Measurements from ENCODE around the gene RIOK2.
A peak's percentile ranks its signal among the peaks of the same experiment; 100 is the strongest.

RIOK2 gene

GRCh38 chr5:97150401-97150800 is 32.6 kb downstream of the RIOK2 start:
- Mint-ChIP-seq H3K9me3 (peaks cover 22% of the 10 kb centered on the region), H3K4me1 (peaks cover 12% of the 10 kb centered on the region), H3K27me3 (ENCODE audit: low read depth, poor library complexity) (peaks cover 4% of the 10 kb centered on the region), H3K36me3 (ENCODE audit: low read depth) (no peaks in the 10 kb centered on the region), H3K4me3 (no peak overlapping the region), H3K27ac (no peak overlapping the region)
- TF ChIP-seq, protein P1, sequence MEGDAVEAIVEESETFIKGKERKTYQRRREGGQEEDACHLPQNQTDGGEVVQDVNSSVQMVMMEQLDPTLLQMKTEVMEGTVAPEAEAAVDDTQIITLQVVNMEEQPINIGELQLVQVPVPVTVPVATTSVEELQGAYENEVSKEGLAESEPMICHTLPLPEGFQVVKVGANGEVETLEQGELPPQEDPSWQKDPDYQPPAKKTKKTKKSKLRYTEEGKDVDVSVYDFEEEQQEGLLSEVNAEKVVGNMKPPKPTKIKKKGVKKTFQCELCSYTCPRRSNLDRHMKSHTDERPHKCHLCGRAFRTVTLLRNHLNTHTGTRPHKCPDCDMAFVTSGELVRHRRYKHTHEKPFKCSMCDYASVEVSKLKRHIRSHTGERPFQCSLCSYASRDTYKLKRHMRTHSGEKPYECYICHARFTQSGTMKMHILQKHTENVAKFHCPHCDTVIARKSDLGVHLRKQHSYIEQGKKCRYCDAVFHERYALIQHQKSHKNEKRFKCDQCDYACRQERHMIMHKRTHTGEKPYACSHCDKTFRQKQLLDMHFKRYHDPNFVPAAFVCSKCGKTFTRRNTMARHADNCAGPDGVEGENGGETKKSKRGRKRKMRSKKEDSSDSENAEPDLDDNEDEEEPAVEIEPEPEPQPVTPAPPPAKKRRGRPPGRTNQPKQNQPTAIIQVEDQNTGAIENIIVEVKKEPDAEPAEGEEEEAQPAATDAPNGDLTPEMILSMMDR (IDR thresholded peaks at IDR 0.05): no peak
- no peak for DNase-seq

- no peak overlapping the region for H3K4me3 Mint-ChIP-seq
- H3K27me3 Mint-ChIP-seq (ENCODE audit: low read depth, poor library complexity): peaks cover 4% of the 10 kb centered on the region
- peaks cover 15% of the 10 kb centered on the region for H3K9me3 Mint-ChIP-seq
- no peak for DNase-seq
- no peaks in the 10 kb centered on the region for H3K36me3 Mint-ChIP-seq (ENCODE audit: low read depth)
- H3K27ac Mint-ChIP-seq: no peak overlapping the region
- TF ChIP-seq, protein P1 (IDR thresholded peaks at IDR 0.05): no peak
- peaks cover 12% of the 10 kb centered on the region for H3K4me1 Mint-ChIP-seq
Measured at GRCh38 chr5:97149709-97150108, 33.3 kb downstream of the RIOK2 start.

DNA sequence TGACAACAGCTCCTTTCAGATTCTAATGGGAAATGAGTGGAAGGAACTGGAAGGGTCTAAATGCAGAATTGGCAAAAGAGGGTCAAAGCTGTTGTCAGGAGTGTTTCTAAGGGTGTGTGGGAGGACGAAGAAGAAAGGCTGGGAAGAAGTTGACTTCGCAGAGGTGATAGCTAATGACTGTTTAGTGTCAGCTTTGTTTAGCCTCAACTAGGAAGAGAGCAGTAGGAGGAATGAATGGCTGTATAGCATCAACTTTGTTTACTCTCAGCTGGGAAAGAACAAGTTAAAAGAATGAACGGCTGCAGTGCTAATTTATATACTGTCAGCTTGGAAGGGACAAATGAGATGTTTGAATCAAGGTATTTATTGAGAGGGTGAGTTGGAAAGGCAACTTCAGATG is 34.8 kb downstream of the RIOK2 start:
- H3K4me3 Mint-ChIP-seq: no peak overlapping the region
- H3K27ac Mint-ChIP-seq: no peak overlapping the region
- no peaks in the 10 kb centered on the region for H3K36me3 Mint-ChIP-seq (ENCODE audit: low read depth)
- peaks cover 12% of the 10 kb centered on the region for H3K4me1 Mint-ChIP-seq
- TF ChIP-seq, protein P1 (IDR thresholded peaks at IDR 0.05): no peak
- peaks cover 4% of the 10 kb centered on the region for H3K27me3 Mint-ChIP-seq (ENCODE audit: low read depth, poor library complexity)
- peaks cover 3% of the 10 kb centered on the region for H3K9me3 Mint-ChIP-seq
- DNase-seq: no peak

- H3K36me3 Mint-ChIP-seq (ENCODE audit: low read depth): no peaks in the 10 kb centered on the region
Measured at GRCh38 chr5:97143704-97144103, 39.3 kb downstream of the RIOK2 start.

DNA sequence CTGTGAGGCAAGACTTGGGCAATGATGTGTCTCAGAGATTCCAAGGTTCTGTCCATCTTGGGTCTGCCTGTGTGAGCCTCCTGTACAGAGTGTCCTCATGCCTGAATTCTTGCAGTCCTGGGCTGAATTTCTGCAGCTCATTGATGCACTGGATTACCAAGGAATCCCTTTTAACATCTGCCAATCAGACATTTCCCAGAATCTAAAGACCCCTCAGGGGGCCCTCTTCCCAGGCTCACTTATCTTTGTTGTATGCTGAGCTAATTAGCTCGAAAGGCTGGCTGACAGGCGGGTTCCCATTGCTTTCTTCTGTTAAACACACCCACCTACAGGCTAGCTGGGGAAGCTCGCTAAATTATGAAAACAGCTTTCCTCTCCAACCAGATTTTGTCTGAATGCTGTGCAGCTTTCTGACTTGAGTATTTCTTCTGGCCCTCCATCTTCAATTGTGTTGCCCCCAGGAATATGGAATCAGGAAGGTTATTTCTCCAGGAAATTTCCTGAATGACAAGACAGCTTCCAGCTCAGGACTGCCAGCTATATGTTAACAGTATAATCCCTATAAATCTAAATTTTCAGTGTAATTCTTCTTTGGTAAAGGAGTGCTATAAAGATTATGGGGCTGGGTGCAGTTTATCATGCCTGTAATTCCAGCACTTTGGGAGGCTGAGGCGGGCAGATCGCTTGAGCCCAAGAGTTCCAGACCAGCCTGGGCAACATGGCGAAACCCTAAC is 40.4 kb downstream of the RIOK2 start, which contains the start of gene LIX1:
LIX1 (minus strand) TSS at position 91 of the 734 bp plus-strand sequence; CDS start at position 56, 35 bp downstream.
- no peaks in the 10 kb centered on the region for H3K9me3 Mint-ChIP-seq
- H3K4me1 Mint-ChIP-seq: peaks cover 46% of the 10 kb centered on the region
- H3K27ac Mint-ChIP-seq: no peak within 1 kb of the TSS
- peak; percentile 47 for DNase-seq
- no peaks in the 10 kb centered on the region for H3K36me3 Mint-ChIP-seq (ENCODE audit: low read depth)
- no peaks in the 10 kb centered on the region for H3K27me3 Mint-ChIP-seq (ENCODE audit: low read depth, poor library complexity)
- H3K4me3 Mint-ChIP-seq: peak within 1 kb of the TSS; percentile 71
- TF ChIP-seq, protein P1 (IDR thresholded peaks at IDR 0.05): peak; percentile 50

More at GRCh38 chr5:97143704-97144103, 39.3 kb downstream of the RIOK2 start:
- no peak for DNase-seq
- H3K4me1 Mint-ChIP-seq: peaks cover 49% of the 10 kb centered on the region
- H3K9me3 Mint-ChIP-seq: no peaks in the 10 kb centered on the region
- no peak overlapping the region for H3K27ac Mint-ChIP-seq
- H3K4me3 Mint-ChIP-seq: no peak overlapping the region
- no peaks in the 10 kb centered on the region for H3K27me3 Mint-ChIP-seq (ENCODE audit: low read depth, poor library complexity)
- TF ChIP-seq, protein P1 (IDR thresholded peaks at IDR 0.05): no peak

GRCh38 chr5:97141539-97141938 is 41.5 kb downstream of the RIOK2 start:
- Mint-ChIP-seq H3K9me3 (no peaks in the 10 kb centered on the region), H3K27me3 (ENCODE audit: low read depth, poor library complexity) (no peaks in the 10 kb centered on the region), H3K27ac (no peak overlapping the region), H3K4me1 (peaks cover 52% of the 10 kb centered on the region), H3K4me3 (peak overlapping the region; percentile 71), H3K36me3 (ENCODE audit: low read depth) (no peaks in the 10 kb centered on the region)
- TF ChIP-seq, protein P1 (IDR thresholded peaks at IDR 0.05): no peak
- DNase-seq: no peak
